Measurements from ENCODE around the gene USP24.
"Not testable (repeated sequence)": the region's sequence is repeated elsewhere in the genome, so short reads cannot be mapped to it uniquely, and the experiment has no call there.

USP24 gene

GRCh38 chr1:55033265-55033614, 181.9 kb downstream of the USP24 start:
- no peak for TF ChIP-seq CTCF (IDR thresholded peaks at IDR 0.05; ENCODE audit: low read depth, low read length)
- DNase-seq (ENCODE audit: low read depth, low spot score), result no peak
- no peak overlapping the region for H3K4me3 ChIP-seq (ENCODE audit: low read depth, low read length)
- in situ Hi-C loops (cut with HindIII; ENCODE audit: low sequenced_read_pairs), result no loop called here

- in situ Hi-C loops (cut with HindIII; ENCODE audit: low sequenced_read_pairs); H3K4me3 ChIP-seq (ENCODE audit: low read depth, low read length); DNase-seq (ENCODE audit: low read depth, low spot score): not testable (repeated sequence)
Observed at GRCh38 chr1:55031098-55031497, 184.1 kb downstream of the USP24 start.

GRCh38 chr1:55026682-55027081, 188.5 kb downstream of the USP24 start:
- H3K4me3 ChIP-seq (ENCODE audit: low read depth, low read length); in situ Hi-C loops (cut with HindIII; ENCODE audit: low sequenced_read_pairs): not testable (repeated sequence)

GRCh38 chr1:55024163-55024562, 191.0 kb downstream of the USP24 start:
- H3K4me3 ChIP-seq (ENCODE audit: low read depth, low read length); in situ Hi-C loops (cut with HindIII; ENCODE audit: low sequenced_read_pairs); DNase-seq (ENCODE audit: low read depth, low spot score): not testable (repeated sequence)

More at GRCh38 chr1:55026682-55027081, 188.5 kb downstream of the USP24 start:
- not testable (repeated sequence) for DNase-seq (ENCODE audit: low read depth, low spot score)

- peak; percentile 85 for DNase-seq (ENCODE audit: low read depth, low spot score)
- in situ Hi-C loops (cut with HindIII; ENCODE audit: low sequenced_read_pairs), result no loop called here
- peak; percentile 94 for TF ChIP-seq CTCF (IDR thresholded peaks at IDR 0.05; ENCODE audit: low read depth, low read length)
- no peak overlapping the region for H3K4me3 ChIP-seq (ENCODE audit: low read depth, low read length)
Observed at GRCh38 chr1:55021942-55022546, 193.1 kb downstream of the USP24 start.

GRCh38 chr1:55018395-55018794, 196.8 kb downstream of the USP24 start:
- no peak for TF ChIP-seq CTCF (IDR thresholded peaks at IDR 0.05; ENCODE audit: low read depth, low read length)
- H3K4me3 ChIP-seq (ENCODE audit: low read depth, low read length), result no peak overlapping the region
- in situ Hi-C loops (cut with HindIII; ENCODE audit: low sequenced_read_pairs), result no loop called here
- DNase-seq (ENCODE audit: low read depth, low spot score), result no peak
